Adipocyte (in vitro differentiated cells): ENCODE data around the gene DPH7.
"Not testable (repeated sequence)": the region's sequence is repeated elsewhere in the genome, so short reads cannot be mapped to it uniquely, and the experiment has no call there.

ENCODE experiments used
- DNase-seq: peaks from one replicate; pipeline ENCODE4 v3.0.0-alpha.2; 2015; ENCODE audit warnings: low read depth
- H3K27me3 ChIP-seq: replicated peaks from 2 replicates; pipeline ENCODE4 v1.7.0; 2013; ENCODE audit warnings: mild to moderate bottlenecking, low read length, moderate library complexity; ENCODE audit not compliant: control insufficient read depth, insufficient read depth
- H3K36me3 ChIP-seq: 2 replicates; pipeline ENCODE4 v1.7.0; 2013; ENCODE audit warnings: low read length, mild to moderate bottlenecking, moderate library complexity; ENCODE audit not compliant: control insufficient read depth, insufficient read depth, severe bottlenecking
- H3K4me1 ChIP-seq: 2 replicates; pipeline ENCODE4 v1.7.0; 2013; ENCODE audit warnings: mild to moderate bottlenecking, low read length, moderate library complexity; ENCODE audit not compliant: control insufficient read depth, insufficient read depth
- H3K4me3 ChIP-seq: 2 replicates; pipeline ENCODE4 v1.7.0; 2013; ENCODE audit warnings: mild to moderate bottlenecking, low read length, moderate library complexity
- H3K9ac ChIP-seq: 2 replicates; pipeline ENCODE4 v1.7.0; 2013; ENCODE audit warnings: mild to moderate bottlenecking, low read length, moderate library complexity
- H3K9me3 ChIP-seq: 2 replicates; pipeline ENCODE4 v1.7.0; 2013; ENCODE audit warnings: mild to moderate bottlenecking, low read length, moderate library complexity; ENCODE audit not compliant: control insufficient read depth

The DPH7 gene

DNA sequence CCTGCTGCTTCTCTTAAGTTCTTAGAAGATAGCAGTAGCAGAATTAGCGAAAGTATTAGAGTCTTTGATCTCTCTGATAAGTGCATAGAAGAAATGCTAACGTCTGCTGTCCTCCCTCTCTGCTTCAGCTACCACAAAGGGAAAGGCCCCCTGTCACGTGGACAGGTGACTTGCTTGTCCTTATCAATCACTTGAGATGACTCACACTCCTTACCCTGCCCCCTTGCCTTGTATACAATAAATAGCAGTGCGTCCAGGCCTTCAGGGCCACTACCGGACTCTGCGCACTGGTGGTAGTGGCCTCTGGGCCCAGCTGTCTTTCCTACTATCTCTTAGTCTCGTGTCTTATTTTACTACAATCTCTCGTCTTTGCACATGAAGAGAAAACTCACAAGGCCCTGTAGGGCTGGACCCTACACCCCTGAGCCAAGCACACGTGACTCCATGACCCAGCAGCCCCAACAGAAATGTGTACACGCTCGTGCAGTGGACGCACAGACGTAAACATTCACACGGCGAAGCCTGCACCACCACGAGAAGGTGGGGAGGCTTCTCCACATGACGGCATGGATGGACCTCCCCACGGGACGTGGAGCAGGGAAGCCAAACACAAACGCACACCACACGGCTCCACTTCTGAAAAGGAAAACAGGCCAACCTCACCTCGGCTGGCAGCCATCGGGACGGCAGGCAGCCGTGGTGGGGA, 66.8 kb downstream of the DPH7 start:
- Histone ChIP-seq H3K9ac (no peak overlapping the region), H3K9me3 (no peaks in the 10 kb centered on the region), H3K27me3 (no peaks in the 10 kb centered on the region), H3K36me3 (peaks cover 13% of the 10 kb centered on the region), H3K4me1 (no peaks in the 10 kb centered on the region), H3K4me3 (no peak overlapping the region)
- DNase-seq: no peak

DNA sequence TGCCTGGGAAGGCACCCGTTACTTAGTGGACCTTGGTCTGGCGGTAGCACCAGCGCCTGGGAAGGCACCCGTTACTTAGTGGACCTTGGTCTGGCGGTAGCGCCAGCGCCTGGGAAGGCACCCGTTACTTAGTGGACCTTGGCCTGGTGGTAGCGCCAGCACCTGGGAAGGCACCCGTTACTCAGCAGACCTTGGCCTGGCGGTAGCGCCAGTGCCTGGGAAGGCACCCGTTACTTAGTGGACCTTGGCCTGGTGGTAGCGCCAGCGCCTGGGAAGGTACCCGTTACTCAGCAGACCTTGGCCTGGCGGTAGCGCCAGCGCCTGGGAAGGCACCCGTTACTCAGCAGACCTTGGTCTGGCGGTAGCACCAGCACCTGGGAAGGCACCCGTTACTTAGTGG, 67.6 kb downstream of the DPH7 start:
- DNase-seq, H3K4me1 ChIP-seq, H3K27me3 ChIP-seq, H3K4me3 ChIP-seq, H3K9me3 ChIP-seq, H3K9ac ChIP-seq: not testable (repeated sequence)
- H3K36me3 ChIP-seq: peaks cover 13% of the 10 kb centered on the region

DNA sequence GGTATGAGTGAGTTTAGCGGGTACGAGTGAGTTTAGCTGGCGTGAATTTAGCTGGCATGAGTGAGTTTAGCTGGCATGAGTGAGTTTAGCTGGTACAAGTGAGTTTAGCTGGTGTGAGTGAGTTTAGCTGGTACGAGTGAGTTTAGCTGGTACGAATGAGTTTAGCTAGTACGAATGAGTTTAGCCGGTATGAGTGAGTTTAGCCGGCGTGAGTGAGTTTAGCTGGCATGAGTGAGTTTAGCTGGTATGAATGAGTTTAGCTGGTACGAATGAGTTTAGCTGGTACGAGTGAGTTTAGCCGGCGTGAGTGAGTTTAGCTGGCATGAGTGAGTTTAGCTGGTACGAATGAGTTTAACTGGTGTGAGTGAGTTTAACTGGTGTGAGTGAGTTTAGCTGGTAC, 69.5 kb downstream of the DPH7 start:
- H3K4me3 ChIP-seq: no peak overlapping the region

DNA sequence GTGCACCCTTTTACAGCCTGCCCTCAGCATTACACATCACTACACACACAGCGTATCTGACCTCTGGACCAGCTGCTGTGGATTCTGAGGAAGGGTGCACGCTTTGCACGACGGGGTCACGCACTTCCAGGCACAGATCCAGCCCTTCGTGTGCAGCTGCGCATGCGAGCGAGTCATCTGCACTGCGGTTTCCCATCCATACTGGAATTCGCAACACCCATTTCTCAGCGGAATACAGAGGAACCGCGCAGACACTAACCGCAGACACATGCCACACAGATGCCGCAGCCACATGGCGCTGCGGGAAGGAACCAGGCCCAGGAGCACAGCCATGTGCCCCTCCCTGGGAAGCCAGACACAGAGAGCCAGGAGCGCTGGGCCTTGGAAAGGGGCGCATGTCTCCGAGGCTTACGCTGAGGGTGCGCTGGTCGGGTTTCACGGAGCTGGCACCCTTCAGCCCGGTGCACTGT, 72.0 kb downstream of the DPH7 start:
- no peak overlapping the region for H3K4me3 ChIP-seq
- no peaks in the 10 kb centered on the region for H3K4me1 ChIP-seq
- H3K9me3 ChIP-seq: no peaks in the 10 kb centered on the region
- no peaks in the 10 kb centered on the region for H3K27me3 ChIP-seq
- no peak overlapping the region for H3K9ac ChIP-seq
- H3K36me3 ChIP-seq: peaks cover 10% of the 10 kb centered on the region
- DNase-seq: no peak

More for the DNA sequence above, 69.5 kb downstream of the DPH7 start:
- Histone ChIP-seq H3K36me3 (peaks cover 13% of the 10 kb centered on the region), H3K27me3 (no peaks in the 10 kb centered on the region), H3K4me1 (no peaks in the 10 kb centered on the region), H3K9me3 (no peaks in the 10 kb centered on the region), H3K9ac (no peak overlapping the region)
- DNase-seq: no peak

DNA sequence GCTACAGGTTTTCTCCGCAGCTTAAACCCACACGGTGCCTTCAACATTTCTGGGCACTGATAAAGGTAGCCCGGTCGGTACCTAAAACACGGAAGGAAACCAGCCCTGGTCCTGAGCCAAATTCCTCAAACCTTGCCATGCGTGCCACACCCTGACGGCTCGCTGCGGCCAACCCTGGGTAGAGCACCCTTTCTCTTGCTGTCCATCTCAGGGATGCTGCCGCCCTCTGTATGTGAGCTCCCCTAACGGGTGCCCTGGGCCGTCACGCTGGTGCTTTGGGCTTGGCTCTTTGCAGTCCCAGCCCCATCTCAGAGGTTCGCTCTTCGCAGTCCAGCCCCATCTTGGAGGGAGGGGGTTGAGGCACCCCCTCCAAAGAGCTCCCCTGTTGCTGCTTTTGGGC, 72.5 kb downstream of the DPH7 start:
- H3K9ac ChIP-seq: no peak overlapping the region
- no peaks in the 10 kb centered on the region for H3K27me3 ChIP-seq
- H3K4me1 ChIP-seq: no peaks in the 10 kb centered on the region
- H3K4me3 ChIP-seq: no peak overlapping the region
- H3K36me3 ChIP-seq: peaks cover 10% of the 10 kb centered on the region
- no peaks in the 10 kb centered on the region for H3K9me3 ChIP-seq
- DNase-seq: no peak

DNA sequence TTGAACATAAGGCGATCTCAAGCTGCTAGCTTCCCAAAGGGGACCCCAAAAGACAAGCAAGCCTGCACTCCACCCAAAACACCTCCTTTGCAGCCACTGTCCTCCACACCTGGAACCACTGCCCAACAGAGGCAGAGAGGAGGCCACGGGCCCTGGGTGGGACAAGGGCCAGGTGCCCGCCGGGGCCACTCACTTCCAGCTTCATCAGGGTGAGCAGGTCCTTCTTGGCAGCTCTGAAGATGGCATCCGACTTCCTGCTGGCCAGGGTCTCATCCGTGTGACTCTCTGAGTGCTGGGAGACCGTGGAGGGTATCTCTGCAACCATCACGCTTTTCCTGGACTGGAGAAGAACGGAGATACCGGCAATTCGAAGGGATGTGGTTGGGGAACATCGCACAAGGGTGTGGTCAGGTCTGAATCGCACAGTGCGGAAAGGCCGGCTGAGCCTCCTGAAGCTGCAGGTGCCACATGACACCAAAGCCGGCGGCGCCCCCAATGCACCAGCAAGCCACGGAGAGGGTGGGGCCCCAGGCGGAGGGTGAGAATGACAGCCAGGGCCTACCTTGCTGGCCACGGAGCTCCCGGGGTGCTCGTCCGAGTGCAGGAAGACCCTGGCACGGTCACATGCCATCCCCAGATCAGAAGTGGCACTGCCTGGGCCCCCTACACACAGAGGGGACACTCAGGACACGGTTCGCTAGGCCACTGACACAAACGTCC, 73.1 kb downstream of the DPH7 start:
- no peak for DNase-seq

More for the DNA sequence above, 73.1 kb downstream of the DPH7 start:
- Histone ChIP-seq H3K9ac (no peak overlapping the region), H3K27me3 (no peaks in the 10 kb centered on the region), H3K36me3 (peaks cover 10% of the 10 kb centered on the region), H3K4me3 (no peak overlapping the region), H3K9me3 (no peaks in the 10 kb centered on the region), H3K4me1 (no peaks in the 10 kb centered on the region)
